Liver (tissue), 9 donors: ENCODE measurements around the gene WNT8B. TPM values are rescaled to one million over a fixed set of nuclear protein-coding genes. Genes with fewer than 3 reads are reported as not detected.

Experiments
- DNase-seq: peaks from one replicate; pipeline ENCODE4 v3.0.0-alpha.2; 2017; ENCODE audit warnings: low spot score
- H3K27ac ChIP-seq, 2 donors: one replicate each; pipeline ENCODE4 v1.7.0; 2013; ENCODE audit warnings: inconsistent platforms in 2 of 2, low read length in 2 of 2, control low read depth in 1 of 2, low read depth in 1 of 2, mild to moderate bottlenecking in 1 of 2
- H3K27me3 ChIP-seq, 4 donors: one replicate each; pipeline versions ENCODE4 v1.6.1 to v1.7.0; 2013; ENCODE audit warnings: low read length in 3 of 4, inconsistent platforms in 1 of 4, mild to moderate bottlenecking in 1 of 4, moderate library complexity in 1 of 4; ENCODE audit not compliant: control insufficient read depth in 4 of 4, insufficient read depth in 4 of 4
- H3K36me3 ChIP-seq, 4 donors: one replicate each; pipeline versions ENCODE4 v1.6.1 to v1.7.0; 2013; ENCODE audit warnings: low read length in 3 of 4, mild to moderate bottlenecking in 3 of 4, low read depth in 1 of 4, moderate library complexity in 1 of 4; ENCODE audit not compliant: control insufficient read depth in 4 of 4, insufficient read depth in 3 of 4
- H3K4me1 ChIP-seq, 4 donors: one replicate each; pipeline versions ENCODE4 v1.6.1 to v1.7.0; 2013; ENCODE audit warnings: low read length in 3 of 4, mild to moderate bottlenecking in 3 of 4, moderate library complexity in 1 of 4; ENCODE audit not compliant: control insufficient read depth in 4 of 4, insufficient read depth in 4 of 4
- H3K4me3 ChIP-seq, 3 donors: one replicate each; pipeline versions ENCODE4 v1.6.1 to v1.7.0; 2013; ENCODE audit warnings: low read length in 3 of 3, control low read depth in 1 of 3, low read depth in 1 of 3, mild to moderate bottlenecking in 1 of 3
- H3K9ac ChIP-seq, 2 donors: one replicate each; pipeline ENCODE4 v1.7.0; 2013; ENCODE audit warnings: low read length in 2 of 2, mild to moderate bottlenecking in 2 of 2, moderate library complexity in 2 of 2, control low read depth in 1 of 2, low read depth in 1 of 2
- H3K9me3 ChIP-seq, 4 donors: one replicate each; pipeline versions ENCODE4 v1.6.1 to v1.7.0; 2013; ENCODE audit warnings: low read length in 3 of 4; ENCODE audit not compliant: control insufficient read depth in 4 of 4
- EGR1 ChIP-seq, 2 donors: IDR thresholded peaks; 2 replicates each; pipeline ENCODE4 v1.6.1; 2016 to 2018; ENCODE audit warnings: antibody characterized with exemption in 2 of 2, low read depth in 2 of 2
- FOXA1 ChIP-seq: IDR thresholded peaks from 2 replicates; pipeline ENCODE4 v1.6.1; 2016; ENCODE audit warnings: antibody characterized with exemption
- FOXA2 ChIP-seq: IDR thresholded peaks from 2 replicates; pipeline ENCODE4 v1.6.1; 2016; ENCODE audit warnings: antibody characterized with exemption
- GABPA ChIP-seq, 2 donors: IDR thresholded peaks in 1 of 2; conservative IDR thresholded peaks in 1 of 2; 2 replicates each; pipeline ENCODE4 v1.6.1; 2016; ENCODE audit warnings: antibody characterized with exemption in 2 of 2, mild to moderate bottlenecking in 1 of 2, moderate library complexity in 1 of 2
- HNF4A ChIP-seq, 2 donors: conservative IDR thresholded peaks; 2 replicates each; pipeline ENCODE4 v1.6.1; 2016; ENCODE audit warnings: antibody characterized with exemption in 2 of 2, mild to moderate bottlenecking in 2 of 2
- HNF4G ChIP-seq: IDR thresholded peaks from 2 replicates; pipeline ENCODE4 v1.6.1; 2016; ENCODE audit warnings: antibody characterized with exemption
- JUND ChIP-seq, 2 donors: IDR thresholded peaks; 2 replicates each; pipeline ENCODE4 v1.6.1; 2016; ENCODE audit warnings: antibody characterized with exemption in 2 of 2
- NR2F2 ChIP-seq: IDR thresholded peaks from 2 replicates; pipeline ENCODE4 v1.6.1; 2016; ENCODE audit warnings: antibody characterized with exemption
- RAD21 ChIP-seq, 2 donors: IDR thresholded peaks; 2 replicates each; pipeline ENCODE4 v1.6.1; 2016; ENCODE audit warnings: antibody characterized with exemption in 2 of 2, mild to moderate bottlenecking in 2 of 2
- RXRA ChIP-seq, 2 donors: IDR thresholded peaks; 2 replicates each; pipeline ENCODE4 v1.6.1; 2017 to 2018; ENCODE audit warnings: antibody characterized with exemption in 2 of 2, mild to moderate bottlenecking in 1 of 2
- SP1 ChIP-seq: IDR thresholded peaks from 2 replicates; pipeline ENCODE4 v1.6.1; 2018; ENCODE audit warnings: antibody characterized with exemption, mild to moderate bottlenecking
- TAF1 ChIP-seq: conservative IDR thresholded peaks from 2 replicates; pipeline ENCODE4 v1.6.1; 2016; ENCODE audit warnings: antibody characterized with exemption, mild to moderate bottlenecking
- YY1 ChIP-seq: IDR thresholded peaks from 2 replicates; pipeline ENCODE4 v1.6.1; 2016; ENCODE audit warnings: antibody characterized with exemption, mild to moderate bottlenecking
- WGBS: extraction: QIAGEN DNeasy Blood & Tissue Kit; methylation state at CpG from one replicate; pipeline ENCODE4 v1.1.7; 2013; 5-methylcytosine and 5-hydroxymethylcytosine counted together
- polyA plus RNA-seq, 2 donors: library from polyadenylated mRNA; stranded (reverse) in 1 of 2; unstranded in 1 of 2; fragments of 200-250 nt in 1 of 2; fragments of >200 nt in 1 of 2; fragmentation: Nextera tagmentation in 1 of 2; extraction: Ambion mirVana in 1 of 2; gene quantifications; one replicate each; pipeline versions ENCODE4 v1.2.1 to v1.2.3, GENCODE V29; 2013 to 2015
- total RNA-seq, 2 donors: library from RNA; depleted of rRNA; stranded (reverse); fragments of >200 nt; gene quantifications; one replicate each; pipeline ENCODE4 v1.2.3, GENCODE V29; 2014
- TF ChIP-seq, protein P1 (sequence below): IDR thresholded peaks from 2 replicates; pipeline ENCODE4 v1.6.1; 2016; ENCODE audit warnings: antibody characterized with exemption
- TF ChIP-seq, protein P2 (sequence below): IDR thresholded peaks from 2 replicates; pipeline ENCODE4 v1.6.1; 2016; ENCODE audit warnings: antibody characterized with exemption
- TF ChIP-seq, protein P3 (sequence below): IDR thresholded peaks from 2 replicates; pipeline ENCODE4 v1.6.1; 2016; ENCODE audit warnings: antibody characterized with exemption
- TF ChIP-seq, protein P4 (sequence below): fragments of 150-350 bp; IDR thresholded peaks from 2 replicates; pipeline ENCODE4 v1.5.1; 2017; ENCODE audit warnings: improper control_type of control experiment, low read depth, low read length; ENCODE audit not compliant: missing input control
- TF ChIP-seq, protein P5 (sequence below): IDR thresholded peaks from 2 replicates; pipeline ENCODE4 v1.6.1; 2016; ENCODE audit warnings: antibody characterized with exemption, mild to moderate bottlenecking
- donor health status: healthy.
- donor health status: healthy.
- donor health status: healthy.
- donor health status: healthy.
- donor health status: healthy.

Gene WNT8B
- total and polyA plus RNA-seq, 4 donors: not detected

DNA sequence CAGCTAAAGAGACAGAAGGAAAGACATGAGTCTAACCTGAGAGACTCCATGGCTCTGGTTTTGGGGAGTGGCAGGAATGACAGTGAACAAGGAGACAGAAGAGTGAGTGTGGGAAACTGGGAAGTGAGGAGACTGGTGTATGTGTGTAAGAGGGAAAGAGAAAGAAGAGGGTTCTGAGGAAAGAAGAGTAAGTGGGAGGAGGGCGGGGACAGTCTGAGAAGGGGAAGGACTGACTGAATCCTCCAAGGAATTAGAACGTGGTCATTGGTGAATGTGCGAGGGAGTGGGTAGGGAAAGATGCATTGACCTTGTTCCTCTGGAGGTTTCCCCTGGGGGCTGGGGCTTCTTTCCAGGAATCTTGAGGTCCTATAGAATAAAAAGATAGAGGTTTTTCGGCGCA, 26.6 kb downstream of the WNT8B start (continued):
- TF ChIP-seq, protein P1, sequence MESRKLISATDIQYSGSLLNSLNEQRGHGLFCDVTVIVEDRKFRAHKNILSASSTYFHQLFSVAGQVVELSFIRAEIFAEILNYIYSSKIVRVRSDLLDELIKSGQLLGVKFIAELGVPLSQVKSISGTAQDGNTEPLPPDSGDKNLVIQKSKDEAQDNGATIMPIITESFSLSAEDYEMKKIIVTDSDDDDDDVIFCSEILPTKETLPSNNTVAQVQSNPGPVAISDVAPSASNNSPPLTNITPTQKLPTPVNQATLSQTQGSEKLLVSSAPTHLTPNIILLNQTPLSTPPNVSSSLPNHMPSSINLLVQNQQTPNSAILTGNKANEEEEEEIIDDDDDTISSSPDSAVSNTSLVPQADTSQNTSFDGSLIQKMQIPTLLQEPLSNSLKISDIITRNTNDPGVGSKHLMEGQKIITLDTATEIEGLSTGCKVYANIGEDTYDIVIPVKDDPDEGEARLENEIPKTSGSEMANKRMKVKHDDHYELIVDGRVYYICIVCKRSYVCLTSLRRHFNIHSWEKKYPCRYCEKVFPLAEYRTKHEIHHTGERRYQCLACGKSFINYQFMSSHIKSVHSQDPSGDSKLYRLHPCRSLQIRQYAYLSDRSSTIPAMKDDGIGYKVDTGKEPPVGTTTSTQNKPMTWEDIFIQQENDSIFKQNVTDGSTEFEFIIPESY: no peak
- TF ChIP-seq RAD21 (IDR thresholded peaks at IDR 0.05): no peak
- TF ChIP-seq, protein P2, sequence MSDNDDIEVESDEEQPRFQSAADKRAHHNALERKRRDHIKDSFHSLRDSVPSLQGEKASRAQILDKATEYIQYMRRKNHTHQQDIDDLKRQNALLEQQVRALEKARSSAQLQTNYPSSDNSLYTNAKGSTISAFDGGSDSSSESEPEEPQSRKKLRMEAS: no peak
- TF ChIP-seq, protein P3, sequence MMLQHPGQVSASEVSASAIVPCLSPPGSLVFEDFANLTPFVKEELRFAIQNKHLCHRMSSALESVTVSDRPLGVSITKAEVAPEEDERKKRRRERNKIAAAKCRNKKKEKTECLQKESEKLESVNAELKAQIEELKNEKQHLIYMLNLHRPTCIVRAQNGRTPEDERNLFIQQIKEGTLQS: no peak
- no peak for TF ChIP-seq TAF1
- no peak for TF ChIP-seq FOXA1

DNA sequence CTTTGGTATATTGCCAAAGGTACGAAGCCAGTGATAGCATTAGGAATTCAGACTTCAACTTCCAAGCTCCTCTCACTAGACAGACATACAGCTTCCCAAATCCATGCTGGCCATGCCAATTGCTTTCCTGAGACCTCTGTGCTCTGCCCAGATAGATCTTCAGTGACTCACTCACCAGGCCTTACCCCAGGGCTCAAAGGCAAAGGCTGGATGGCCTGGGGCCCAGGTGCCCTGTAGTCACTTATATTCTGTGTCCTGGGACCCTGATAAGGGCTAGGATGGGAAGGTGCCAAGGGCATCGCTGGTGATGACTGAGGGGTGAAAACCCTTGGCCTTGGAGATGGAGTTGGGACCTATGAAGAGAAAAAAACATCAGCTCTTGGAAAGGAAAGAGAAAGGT, 27.7 kb downstream of the WNT8B start:
- Histone ChIP-seq H3K27me3 (no peaks in the 10 kb centered on the region), H3K27ac (no peak overlapping the region), H3K9me3 (no peaks in the 10 kb centered on the region), H3K9ac (no peak overlapping the region), H3K4me1 (no peaks in the 10 kb centered on the region), H3K4me3 (no peak overlapping the region), H3K36me3 (peaks cover 2 to 43% (median 20%) of the 10 kb centered on the region in 4 donors)
- no peak for TF ChIP-seq JUND (IDR thresholded peaks at IDR 0.05)
- TF ChIP-seq, protein P4, sequence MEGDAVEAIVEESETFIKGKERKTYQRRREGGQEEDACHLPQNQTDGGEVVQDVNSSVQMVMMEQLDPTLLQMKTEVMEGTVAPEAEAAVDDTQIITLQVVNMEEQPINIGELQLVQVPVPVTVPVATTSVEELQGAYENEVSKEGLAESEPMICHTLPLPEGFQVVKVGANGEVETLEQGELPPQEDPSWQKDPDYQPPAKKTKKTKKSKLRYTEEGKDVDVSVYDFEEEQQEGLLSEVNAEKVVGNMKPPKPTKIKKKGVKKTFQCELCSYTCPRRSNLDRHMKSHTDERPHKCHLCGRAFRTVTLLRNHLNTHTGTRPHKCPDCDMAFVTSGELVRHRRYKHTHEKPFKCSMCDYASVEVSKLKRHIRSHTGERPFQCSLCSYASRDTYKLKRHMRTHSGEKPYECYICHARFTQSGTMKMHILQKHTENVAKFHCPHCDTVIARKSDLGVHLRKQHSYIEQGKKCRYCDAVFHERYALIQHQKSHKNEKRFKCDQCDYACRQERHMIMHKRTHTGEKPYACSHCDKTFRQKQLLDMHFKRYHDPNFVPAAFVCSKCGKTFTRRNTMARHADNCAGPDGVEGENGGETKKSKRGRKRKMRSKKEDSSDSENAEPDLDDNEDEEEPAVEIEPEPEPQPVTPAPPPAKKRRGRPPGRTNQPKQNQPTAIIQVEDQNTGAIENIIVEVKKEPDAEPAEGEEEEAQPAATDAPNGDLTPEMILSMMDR: no peak
- no peak for TF ChIP-seq HNF4A (conservative IDR thresholded peaks at IDR 0.05)
- no peak for TF ChIP-seq FOXA1
- TF ChIP-seq HNF4G: no peak
- TF ChIP-seq RAD21 (IDR thresholded peaks at IDR 0.05): no peak
- TF ChIP-seq SP1: no peak
- TF ChIP-seq, protein P2: no peak
- TF ChIP-seq, protein P3: no peak
- no peak for TF ChIP-seq RXRA (IDR thresholded peaks at IDR 0.05)
- TF ChIP-seq EGR1 (IDR thresholded peaks at IDR 0.05; ENCODE audit: low read depth in 2 of 2): no peak
- TF ChIP-seq, protein P1: no peak
- TF ChIP-seq TAF1: no peak
- no peak for TF ChIP-seq FOXA2
- no peak for TF ChIP-seq YY1
- TF ChIP-seq, protein P5, sequence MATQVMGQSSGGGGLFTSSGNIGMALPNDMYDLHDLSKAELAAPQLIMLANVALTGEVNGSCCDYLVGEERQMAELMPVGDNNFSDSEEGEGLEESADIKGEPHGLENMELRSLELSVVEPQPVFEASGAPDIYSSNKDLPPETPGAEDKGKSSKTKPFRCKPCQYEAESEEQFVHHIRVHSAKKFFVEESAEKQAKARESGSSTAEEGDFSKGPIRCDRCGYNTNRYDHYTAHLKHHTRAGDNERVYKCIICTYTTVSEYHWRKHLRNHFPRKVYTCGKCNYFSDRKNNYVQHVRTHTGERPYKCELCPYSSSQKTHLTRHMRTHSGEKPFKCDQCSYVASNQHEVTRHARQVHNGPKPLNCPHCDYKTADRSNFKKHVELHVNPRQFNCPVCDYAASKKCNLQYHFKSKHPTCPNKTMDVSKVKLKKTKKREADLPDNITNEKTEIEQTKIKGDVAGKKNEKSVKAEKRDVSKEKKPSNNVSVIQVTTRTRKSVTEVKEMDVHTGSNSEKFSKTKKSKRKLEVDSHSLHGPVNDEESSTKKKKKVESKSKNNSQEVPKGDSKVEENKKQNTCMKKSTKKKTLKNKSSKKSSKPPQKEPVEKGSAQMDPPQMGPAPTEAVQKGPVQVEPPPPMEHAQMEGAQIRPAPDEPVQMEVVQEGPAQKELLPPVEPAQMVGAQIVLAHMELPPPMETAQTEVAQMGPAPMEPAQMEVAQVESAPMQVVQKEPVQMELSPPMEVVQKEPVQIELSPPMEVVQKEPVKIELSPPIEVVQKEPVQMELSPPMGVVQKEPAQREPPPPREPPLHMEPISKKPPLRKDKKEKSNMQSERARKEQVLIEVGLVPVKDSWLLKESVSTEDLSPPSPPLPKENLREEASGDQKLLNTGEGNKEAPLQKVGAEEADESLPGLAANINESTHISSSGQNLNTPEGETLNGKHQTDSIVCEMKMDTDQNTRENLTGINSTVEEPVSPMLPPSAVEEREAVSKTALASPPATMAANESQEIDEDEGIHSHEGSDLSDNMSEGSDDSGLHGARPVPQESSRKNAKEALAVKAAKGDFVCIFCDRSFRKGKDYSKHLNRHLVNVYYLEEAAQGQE: no peak
- TF ChIP-seq GABPA (IDR thresholded peaks at IDR 0.05 in 1 of 2, conservative IDR thresholded peaks at IDR 0.05 in 1 of 2): no peak
- TF ChIP-seq NR2F2: no peak
- no peak for DNase-seq
- 98% methylated on average over 2 of the region's 2 CpGs for WGBS
